GM12801 (cell line): ENCODE data around the gene MCEMP1.

Experiments
- CTCF ChIP-seq: IDR thresholded peaks from one replicate; pipeline ENCODE4 v1.5.1; 2011; ENCODE audit warnings: control low read depth; ENCODE audit not compliant: insufficient read length; ENCODE audit errors: extremely low read depth

Gene MCEMP1

GRCh38 chr19:7658219-7658686 is 18.6 kb upstream of the MCEMP1 start:
- no peak for TF ChIP-seq CTCF

GRCh38 chr19:7661744-7662538 is 14.9 kb upstream of the MCEMP1 start:
- TF ChIP-seq CTCF = no peak

- no peak for TF ChIP-seq CTCF
These were observed 14.2 kb upstream of the MCEMP1 start for GRCh38 chr19:7662657-7663056.

- TF ChIP-seq CTCF = no peak
These were observed 13.2 kb upstream of the MCEMP1 start for GRCh38 chr19:7663706-7664105.

GRCh38 chr19:7665076-7665475 is 11.8 kb upstream of the MCEMP1 start:
- TF ChIP-seq CTCF = no peak

- TF ChIP-seq CTCF = no peak
These were observed 8.0 kb upstream of the MCEMP1 start, which contains the start of gene RETN for GRCh38 chr19:7668842-7669241. Gene RETN, plus strand, starts transcription at chr19:7669049. Its CDS starts 278 bp downstream, at chr19:7669327.

GRCh38 chr19:7669641-7670040 is 7.2 kb upstream of the MCEMP1 start:
- TF ChIP-seq CTCF = no peak
